AG20443 (cell line): ENCODE measurements around the gene DHRS4L2.
"Not testable (repeated sequence)": the region's sequence is repeated elsewhere in the genome, so short reads cannot be mapped to it uniquely, and the experiment has no call there.

Experiments
- DNase-seq: peaks from one replicate; pipeline ENCODE4 v3.0.0; 2012; ENCODE audit warnings: low spot score, mixed read lengths

The DHRS4L2 gene

GRCh38 chr14:23973178-23973577, 15.6 kb upstream of the DHRS4L2 start:
- not testable (repeated sequence) for DNase-seq

GRCh38 chr14:23974041-23974440, 14.7 kb upstream of the DHRS4L2 start:
- DNase-seq = not testable (repeated sequence)

- peak; percentile 11 for DNase-seq
Observed at GRCh38 chr14:23977208-23977607, 11.5 kb upstream of the DHRS4L2 start.

- DNase-seq = not testable (repeated sequence)
Observed at GRCh38 chr14:23981951-23982813, 6.5 kb upstream of the DHRS4L2 start.

GRCh38 chr14:23984891-23985602, 3.7 kb upstream of the DHRS4L2 start:
- DNase-seq = peak; percentile 83

GRCh38 chr14:23988223-23988606, 514 bp upstream of the DHRS4L2 start:
- not testable (repeated sequence) for DNase-seq

- DNase-seq = not testable (repeated sequence)
Observed at GRCh38 chr14:23989734-23990445, 1.2 kb downstream of the DHRS4L2 start.

- not testable (repeated sequence) for DNase-seq
Observed at GRCh38 chr14:23990961-23991360, 2.2 kb downstream of the DHRS4L2 start.

GRCh38 chr14:23993042-23993441, 4.3 kb downstream of the DHRS4L2 start:
- not testable (repeated sequence) for DNase-seq

GRCh38 chr14:23996009-23996408, 7.3 kb downstream of the DHRS4L2 start:
- DNase-seq = not testable (repeated sequence)

- DNase-seq = not testable (repeated sequence)
Observed at GRCh38 chr14:23996825-23997224, 8.1 kb downstream of the DHRS4L2 start.

- DNase-seq = not testable (repeated sequence)
Observed at GRCh38 chr14:23999640-24000039, 10.9 kb downstream of the DHRS4L2 start.

- not testable (repeated sequence) for DNase-seq
Observed at GRCh38 chr14:24001078-24001477, 12.3 kb downstream of the DHRS4L2 start.

GRCh38 chr14:24001679-24002078, 12.9 kb downstream of the DHRS4L2 start:
- DNase-seq = not testable (repeated sequence)

GRCh38 chr14:24006471-24006816, 17.7 kb downstream of the DHRS4L2 start:
- DNase-seq = not testable (repeated sequence)

- not testable (repeated sequence) for DNase-seq
Observed at GRCh38 chr14:24006817-24007652, 18.3 kb downstream of the DHRS4L2 start.

- DNase-seq = no peak
Observed at GRCh38 chr14:24011051-24011450, 22.3 kb downstream of the DHRS4L2 start.

GRCh38 chr14:24012726-24013273, 24.1 kb downstream of the DHRS4L2 start:
- DNase-seq = not testable (repeated sequence)

GRCh38 chr14:24013654-24014514, 25.2 kb downstream of the DHRS4L2 start:
- peak; percentile 72 for DNase-seq

- DNase-seq = not testable (repeated sequence)
Observed at GRCh38 chr14:24015745-24016144, 27.0 kb downstream of the DHRS4L2 start.
